ENCODE measurements around the gene MCM7. TPM values are rescaled to one million over a fixed set of nuclear protein-coding genes. Genes with fewer than 3 reads are reported as not detected.

The MCM7 gene
- polyA plus RNA-seq, 1 experiment, result 39.5 TPM

DNA sequence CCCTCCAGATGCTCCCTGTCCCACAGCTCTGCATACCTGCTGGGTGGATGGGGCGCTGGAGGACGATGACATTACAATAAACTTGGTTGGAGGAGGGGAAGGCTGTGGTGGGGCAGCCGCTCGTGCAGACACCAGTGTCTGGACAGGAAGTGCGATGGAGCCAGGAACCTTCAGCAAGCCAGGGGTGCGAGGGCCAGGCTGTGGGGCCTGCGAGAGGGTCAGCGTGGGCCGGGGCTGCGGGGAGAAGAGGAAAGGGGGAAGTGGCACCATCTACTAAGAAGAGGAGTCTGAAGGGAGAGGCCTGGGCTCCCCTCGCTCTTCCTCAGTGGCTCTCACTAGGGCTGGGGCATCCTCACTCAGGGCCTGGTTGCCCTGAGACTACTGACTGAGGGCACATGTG lies 6.7 kb upstream of the MCM7 start:
- H3K27ac ChIP-seq (ENCODE audit: low read depth, low read length), result no peak overlapping the region
- CTCF ChIA-PET, result no interaction called here
- H3K9me3 ChIP-seq (ENCODE audit: control insufficient read depth, insufficient read depth, low read length), result no peaks in the 10 kb centered on the region
- no peaks in the 10 kb centered on the region for H3K27me3 ChIP-seq (ENCODE audit: control insufficient read depth, insufficient read depth, low read length)
- POLR2A ChIA-PET, result no interaction called here
- no peak overlapping the region for H3K4me3 ChIP-seq (ENCODE audit: low read depth, low read length)
- TF ChIP-seq, protein P1, sequence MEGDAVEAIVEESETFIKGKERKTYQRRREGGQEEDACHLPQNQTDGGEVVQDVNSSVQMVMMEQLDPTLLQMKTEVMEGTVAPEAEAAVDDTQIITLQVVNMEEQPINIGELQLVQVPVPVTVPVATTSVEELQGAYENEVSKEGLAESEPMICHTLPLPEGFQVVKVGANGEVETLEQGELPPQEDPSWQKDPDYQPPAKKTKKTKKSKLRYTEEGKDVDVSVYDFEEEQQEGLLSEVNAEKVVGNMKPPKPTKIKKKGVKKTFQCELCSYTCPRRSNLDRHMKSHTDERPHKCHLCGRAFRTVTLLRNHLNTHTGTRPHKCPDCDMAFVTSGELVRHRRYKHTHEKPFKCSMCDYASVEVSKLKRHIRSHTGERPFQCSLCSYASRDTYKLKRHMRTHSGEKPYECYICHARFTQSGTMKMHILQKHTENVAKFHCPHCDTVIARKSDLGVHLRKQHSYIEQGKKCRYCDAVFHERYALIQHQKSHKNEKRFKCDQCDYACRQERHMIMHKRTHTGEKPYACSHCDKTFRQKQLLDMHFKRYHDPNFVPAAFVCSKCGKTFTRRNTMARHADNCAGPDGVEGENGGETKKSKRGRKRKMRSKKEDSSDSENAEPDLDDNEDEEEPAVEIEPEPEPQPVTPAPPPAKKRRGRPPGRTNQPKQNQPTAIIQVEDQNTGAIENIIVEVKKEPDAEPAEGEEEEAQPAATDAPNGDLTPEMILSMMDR (IDR thresholded peaks at IDR 0.05; ENCODE audit: low read depth, low read length), result no peak
- DNase-seq (ENCODE audit: low read depth, low spot score), result no peak

- Histone ChIP-seq H3K9me3 (ENCODE audit: control insufficient read depth, insufficient read depth, low read length) (no peaks in the 10 kb centered on the region), H3K27me3 (ENCODE audit: control insufficient read depth, insufficient read depth, low read length) (no peaks in the 10 kb centered on the region), H3K4me3 (ENCODE audit: low read depth, low read length) (no peak overlapping the region), H3K27ac (ENCODE audit: low read depth, low read length) (no peak overlapping the region)
- CTCF ChIA-PET, result no interaction called here
- TF ChIP-seq, protein P1 (IDR thresholded peaks at IDR 0.05; ENCODE audit: low read depth, low read length), result no peak
- no peak for DNase-seq (ENCODE audit: low read depth, low spot score)
- POLR2A ChIA-PET, result no interaction called here
These were observed 6.0 kb upstream of the MCM7 start for GRCh38 chr7:100107125-100107737.

DNA sequence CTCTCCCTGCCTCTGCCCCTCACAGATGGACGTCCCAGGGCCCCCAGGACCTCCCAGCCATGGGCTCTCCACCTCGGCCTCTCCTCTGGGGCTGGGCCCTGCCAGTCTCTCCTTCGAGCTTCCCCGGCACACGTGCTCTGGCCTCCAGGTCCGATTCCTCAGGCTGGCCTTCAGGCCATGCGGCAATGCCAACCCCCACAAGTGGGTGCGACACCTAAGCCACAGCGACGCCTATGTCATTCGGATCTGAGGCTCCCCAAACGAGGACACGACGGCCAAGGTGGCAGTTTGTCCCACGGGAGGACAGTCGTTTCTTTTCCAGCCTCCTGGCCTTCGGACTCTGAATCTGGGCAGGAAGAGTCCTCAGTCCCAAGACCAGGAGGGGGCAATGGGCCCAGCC lies 5.4 kb upstream of the MCM7 start:
- H3K9me3 ChIP-seq (ENCODE audit: control insufficient read depth, insufficient read depth, low read length), result no peaks in the 10 kb centered on the region
- no peak for DNase-seq (ENCODE audit: low read depth, low spot score)
- no peak overlapping the region for H3K27ac ChIP-seq (ENCODE audit: low read depth, low read length)
- TF ChIP-seq, protein P1 (IDR thresholded peaks at IDR 0.05; ENCODE audit: low read depth, low read length), result no peak
- H3K27me3 ChIP-seq (ENCODE audit: control insufficient read depth, insufficient read depth, low read length), result no peaks in the 10 kb centered on the region
- no peak overlapping the region for H3K4me3 ChIP-seq (ENCODE audit: low read depth, low read length)
- ChIA-PET CTCF (no interaction called here), POLR2A (interaction anchor here (0.6 kb wide), 1 partner anchor 87 kb away, joined by 4 read pairs; no protein-coding TSS in a partner anchor)

DNA sequence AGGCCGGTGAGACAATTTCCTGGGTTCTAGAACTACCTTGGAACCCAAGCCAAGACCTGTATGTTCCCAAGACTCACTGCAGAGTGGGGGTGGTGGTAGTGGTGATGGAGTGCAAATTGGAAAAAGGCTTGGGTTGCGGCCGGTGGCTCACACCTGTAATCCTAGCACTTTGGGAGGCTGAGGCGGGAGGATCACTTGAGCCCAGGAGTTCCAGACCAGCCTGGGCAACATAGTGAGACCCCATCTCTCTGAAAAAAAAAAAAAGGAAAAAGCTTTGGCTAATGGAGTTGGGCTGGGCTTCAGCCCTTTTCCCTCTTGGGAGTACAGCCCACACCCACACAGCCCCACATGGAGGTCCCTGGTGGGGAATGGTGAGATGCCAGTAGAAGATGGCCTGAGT lies 4.3 kb upstream of the MCM7 start:
- CTCF ChIA-PET, result no interaction called here
- POLR2A ChIA-PET, result no interaction called here
- Histone ChIP-seq H3K9me3 (ENCODE audit: control insufficient read depth, insufficient read depth, low read length) (peaks cover 2% of the 10 kb centered on the region; the same call in 1 of the 2 replicates), H3K27me3 (ENCODE audit: control insufficient read depth, insufficient read depth, low read length) (no peaks in the 10 kb centered on the region), H3K27ac (ENCODE audit: low read depth, low read length) (no peak overlapping the region), H3K4me3 (ENCODE audit: low read depth, low read length) (no peak overlapping the region)
- DNase-seq (ENCODE audit: low read depth, low spot score), result no peak
- TF ChIP-seq, protein P1 (IDR thresholded peaks at IDR 0.05; ENCODE audit: low read depth, low read length), result no peak

DNA sequence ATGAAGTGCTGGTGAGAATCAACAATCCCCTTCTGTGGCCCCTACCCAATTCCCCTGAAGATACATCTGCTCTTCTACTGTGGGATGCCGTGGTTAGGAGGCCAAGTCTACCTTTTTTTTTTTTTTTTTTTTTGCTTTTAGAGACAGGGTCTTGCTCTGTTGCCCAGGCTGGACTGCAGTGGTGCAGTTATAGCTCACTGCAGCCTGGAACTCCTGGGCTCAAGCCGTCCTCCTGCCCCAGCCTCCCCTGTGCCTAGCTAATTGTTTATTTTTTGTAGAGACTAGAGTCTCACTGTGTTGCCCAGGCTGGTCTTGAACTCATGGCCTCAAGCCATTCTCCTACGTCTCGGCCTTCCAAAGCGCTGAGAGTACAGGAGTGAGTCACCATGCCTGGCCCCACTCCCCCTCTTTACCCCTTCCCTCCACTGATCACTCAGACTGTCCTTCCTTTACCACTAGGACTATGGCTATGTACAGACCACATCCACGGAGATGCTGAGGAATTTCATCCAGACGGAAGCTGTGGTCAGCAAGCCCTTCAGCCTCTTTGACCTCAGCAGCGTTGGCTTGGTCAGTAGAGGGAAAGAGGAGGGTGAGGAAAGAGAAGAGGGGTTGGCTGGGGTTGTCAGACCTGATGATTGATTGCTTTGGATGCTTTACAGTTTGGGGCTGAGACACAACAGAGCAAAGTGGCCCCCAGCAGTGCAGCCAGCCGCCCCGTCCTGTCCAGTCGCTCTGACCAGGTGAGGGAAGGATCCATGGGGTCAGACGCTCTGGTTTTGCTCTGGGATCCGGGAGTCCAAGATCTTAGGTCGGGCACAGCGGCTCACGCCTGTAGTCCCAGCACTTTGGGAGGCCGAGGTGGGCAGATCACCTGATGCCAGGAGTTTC lies 2.0 kb upstream of the MCM7 start:
- H3K9me3 ChIP-seq (ENCODE audit: control insufficient read depth, insufficient read depth, low read length), result peaks cover 2% of the 10 kb centered on the region; the same call in 1 of the 2 replicates
- TF ChIP-seq, protein P1 (IDR thresholded peaks at IDR 0.05; ENCODE audit: low read depth, low read length), result no peak
- DNase-seq (ENCODE audit: low read depth, low spot score), result peak; percentile 70
- no peak overlapping the region for H3K27ac ChIP-seq (ENCODE audit: low read depth, low read length)
- H3K4me3 ChIP-seq (ENCODE audit: low read depth, low read length), result peak overlapping the region; percentile 68
- H3K27me3 ChIP-seq (ENCODE audit: control insufficient read depth, insufficient read depth, low read length), result no peaks in the 10 kb centered on the region
- POLR2A ChIA-PET, result interaction anchor here (4.8 kb wide), 1 partner anchor 14 kb away, joined by 67 read pairs; the partner anchor contains the start of gene COPS6
- CTCF ChIA-PET, result interaction anchor here (0.6 to 2.4 kb wide), 2 partner anchors 26 to 687 kb away, joined by 3 to 13 read pairs; no protein-coding TSS in a partner anchor
